Choroid plexus epithelial cell (primary cell): ENCODE measurements around the gene SH3RF1.

Experiments
- DNase-seq: peaks from one replicate; pipeline ENCODE4 v3.0.0-alpha.2; 2010; ENCODE audit warnings: low read depth
- H3K4me3 ChIP-seq: 2 replicates; pipeline ENCODE4 v1.5.1; 2011; ENCODE audit warnings: low read depth, mild to moderate bottlenecking, control low read depth, low read length, moderate library complexity
- TF ChIP-seq, protein P1 (sequence below): conservative IDR thresholded peaks from 2 replicates; pipeline ENCODE4 v1.5.1; 2011; ENCODE audit warnings: low read depth, mild to moderate bottlenecking, control low read depth, inconsistent platforms, low read length, moderate library complexity

The SH3RF1 gene

DNA sequence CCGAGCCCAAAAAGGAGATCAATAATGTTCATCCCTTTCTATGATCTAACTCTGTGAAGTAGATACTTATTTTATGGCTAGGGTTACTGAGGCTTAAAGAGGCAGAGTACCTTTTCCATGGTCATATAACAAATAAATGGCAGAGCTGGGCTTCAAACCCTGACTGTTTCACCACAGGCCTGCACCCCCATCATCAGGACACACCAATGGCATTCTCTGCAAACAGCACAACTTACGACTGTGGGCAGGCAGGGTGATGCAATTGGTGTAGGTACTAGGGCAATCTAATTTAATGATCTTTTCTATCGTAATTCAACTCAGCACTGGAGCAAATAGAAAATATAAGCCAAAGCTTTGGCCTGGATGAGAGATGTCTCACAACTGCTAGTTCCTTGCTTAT, 141.9 kb downstream of the SH3RF1 start:
- H3K4me3 ChIP-seq = no peak overlapping the region
- TF ChIP-seq, protein P1, sequence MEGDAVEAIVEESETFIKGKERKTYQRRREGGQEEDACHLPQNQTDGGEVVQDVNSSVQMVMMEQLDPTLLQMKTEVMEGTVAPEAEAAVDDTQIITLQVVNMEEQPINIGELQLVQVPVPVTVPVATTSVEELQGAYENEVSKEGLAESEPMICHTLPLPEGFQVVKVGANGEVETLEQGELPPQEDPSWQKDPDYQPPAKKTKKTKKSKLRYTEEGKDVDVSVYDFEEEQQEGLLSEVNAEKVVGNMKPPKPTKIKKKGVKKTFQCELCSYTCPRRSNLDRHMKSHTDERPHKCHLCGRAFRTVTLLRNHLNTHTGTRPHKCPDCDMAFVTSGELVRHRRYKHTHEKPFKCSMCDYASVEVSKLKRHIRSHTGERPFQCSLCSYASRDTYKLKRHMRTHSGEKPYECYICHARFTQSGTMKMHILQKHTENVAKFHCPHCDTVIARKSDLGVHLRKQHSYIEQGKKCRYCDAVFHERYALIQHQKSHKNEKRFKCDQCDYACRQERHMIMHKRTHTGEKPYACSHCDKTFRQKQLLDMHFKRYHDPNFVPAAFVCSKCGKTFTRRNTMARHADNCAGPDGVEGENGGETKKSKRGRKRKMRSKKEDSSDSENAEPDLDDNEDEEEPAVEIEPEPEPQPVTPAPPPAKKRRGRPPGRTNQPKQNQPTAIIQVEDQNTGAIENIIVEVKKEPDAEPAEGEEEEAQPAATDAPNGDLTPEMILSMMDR = no peak
- DNase-seq = no peak

DNA sequence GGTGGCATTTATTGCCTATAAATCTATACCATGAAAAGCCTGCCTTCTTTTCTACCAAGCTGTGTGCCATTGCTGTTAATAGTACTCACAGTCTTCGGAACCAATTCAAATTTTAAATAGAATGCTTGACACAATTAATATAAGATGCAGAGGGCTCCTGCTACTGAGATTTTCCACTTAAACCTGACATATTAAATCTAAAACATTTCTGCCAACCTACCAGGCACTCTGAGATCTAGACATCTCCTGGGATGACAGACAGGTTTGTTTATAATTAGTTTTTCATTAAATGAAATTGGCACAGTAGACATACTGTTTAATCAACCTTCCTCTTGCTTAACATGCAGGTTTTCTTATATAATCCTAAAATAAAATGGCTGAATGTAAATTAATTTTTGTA, 143.4 kb downstream of the SH3RF1 start:
- TF ChIP-seq, protein P1 = no peak

DNA sequence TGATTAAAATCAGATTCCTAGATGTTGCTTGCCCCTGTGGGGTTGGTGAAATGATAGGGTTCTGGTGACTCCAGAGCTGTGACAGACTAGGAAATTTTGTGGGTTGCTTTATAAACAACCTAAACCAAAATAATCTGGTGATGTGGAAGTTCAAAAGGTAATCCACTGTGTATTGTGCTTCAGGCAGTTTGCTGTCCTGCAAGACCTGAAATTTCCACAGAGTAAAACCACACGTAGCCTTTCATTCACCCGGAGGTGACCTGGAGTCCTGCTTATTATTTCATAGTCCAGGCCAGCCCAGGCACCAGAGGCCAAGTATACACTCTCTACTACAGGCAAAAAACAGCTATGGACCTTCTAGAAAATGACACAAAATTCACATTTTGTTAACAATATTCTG, 146.1 kb downstream of the SH3RF1 start:
- TF ChIP-seq, protein P1 = no peak
- peak; percentile 62 for DNase-seq
- H3K4me3 ChIP-seq = no peak overlapping the region

More for the DNA sequence above, 143.4 kb downstream of the SH3RF1 start:
- H3K4me3 ChIP-seq = no peak overlapping the region
- no peak for DNase-seq

DNA sequence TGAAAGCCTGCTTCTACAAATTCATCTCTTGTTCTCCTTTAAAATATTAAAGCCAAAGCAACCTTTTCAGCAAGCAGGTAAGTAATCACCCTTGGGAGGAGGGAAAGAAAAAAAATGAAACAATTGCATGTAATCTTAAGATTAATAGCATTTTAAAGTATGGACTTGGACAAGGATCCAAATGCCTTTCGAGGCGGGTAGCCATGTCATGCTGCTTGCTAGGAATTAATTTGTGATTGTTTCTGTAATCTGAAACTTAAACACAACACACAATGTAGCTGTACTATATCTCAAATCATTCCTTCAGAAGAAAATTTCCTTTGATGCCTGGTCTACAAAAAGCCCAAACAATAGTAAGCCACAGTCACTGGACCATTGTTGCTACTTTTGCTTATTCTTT, 148.3 kb downstream of the SH3RF1 start:
- H3K4me3 ChIP-seq = no peak overlapping the region
- no peak for DNase-seq
- TF ChIP-seq, protein P1 = no peak

DNA sequence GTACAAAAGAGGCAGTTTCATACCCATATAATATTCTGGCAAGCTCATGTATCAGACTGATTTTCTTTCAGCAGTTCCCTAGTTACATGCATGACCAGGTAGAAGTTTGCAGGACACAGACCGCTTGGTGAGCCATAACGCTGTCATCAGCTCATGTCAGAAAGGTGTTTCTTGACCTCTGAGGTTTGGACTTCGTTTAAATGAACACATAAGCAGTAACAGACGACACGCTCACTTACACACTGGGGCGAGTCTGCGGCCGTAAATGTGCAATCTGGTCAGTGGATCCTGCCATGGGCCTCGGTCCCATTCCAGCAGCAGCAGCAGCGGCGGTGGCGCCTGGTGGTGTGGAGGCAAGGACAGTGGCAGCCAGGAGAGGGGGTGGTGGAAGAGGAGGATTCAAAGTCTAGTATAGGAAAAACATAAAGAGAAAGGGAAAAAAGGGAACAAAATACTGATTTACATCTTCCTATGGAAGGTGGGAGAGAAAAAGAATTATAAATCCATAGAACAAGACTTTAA, 148.8 kb downstream of the SH3RF1 start:
- DNase-seq = no peak
- H3K4me3 ChIP-seq = no peak overlapping the region
- TF ChIP-seq, protein P1 = no peak

DNA sequence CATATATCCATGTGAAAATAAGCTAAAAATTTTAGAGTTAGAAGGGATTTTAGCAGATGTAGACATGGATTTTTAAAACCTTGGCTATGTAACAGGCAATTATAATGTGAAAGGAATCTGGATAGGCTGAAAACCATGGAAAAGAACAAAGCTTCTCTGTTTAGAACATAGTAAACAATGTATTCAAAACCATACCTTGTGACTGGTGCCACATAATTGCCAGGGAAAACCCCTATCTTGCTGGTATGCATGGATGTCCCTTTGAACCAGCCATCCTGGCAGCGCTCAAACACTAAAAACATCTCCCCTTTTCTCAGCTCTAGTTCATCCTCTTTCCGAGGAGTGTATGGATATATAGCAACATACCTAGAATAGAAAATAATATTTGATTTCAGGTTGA, 150.1 kb downstream of the SH3RF1 start:
- TF ChIP-seq, protein P1 = no peak
- no peak overlapping the region for H3K4me3 ChIP-seq
- no peak for DNase-seq

DNA sequence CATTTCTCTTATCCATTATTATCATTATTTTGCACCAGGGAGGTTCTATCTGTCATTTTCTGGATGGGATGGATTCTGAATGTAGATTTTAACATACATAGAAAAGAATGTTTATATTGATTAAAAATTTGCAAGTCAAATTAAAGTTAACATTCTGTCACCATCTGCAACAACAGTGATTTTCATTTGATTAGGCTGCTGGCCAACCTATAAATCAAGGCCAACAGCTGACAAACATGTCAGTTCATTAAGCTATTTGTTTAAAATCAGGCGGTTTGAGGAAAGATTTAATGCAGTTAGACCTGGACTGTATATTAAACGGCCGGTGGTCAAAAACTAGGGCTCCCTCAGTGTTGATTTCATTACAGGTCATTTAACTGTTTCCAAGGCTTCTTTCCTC, 151.2 kb downstream of the SH3RF1 start:
- TF ChIP-seq, protein P1 = no peak
- H3K4me3 ChIP-seq = no peak overlapping the region
- DNase-seq = no peak
